ENCODE results near the gene FASTK.
A peak's percentile ranks its signal among the peaks of the same experiment; 100 is the strongest.

FASTK gene

GRCh38 chr7:151118108-151119054 is 37.8 kb upstream of the FASTK start:
- no peak for DNase-seq (ENCODE audit: low read depth, low spot score)

GRCh38 chr7:151117565-151117964 is 37.0 kb upstream of the FASTK start:
- no peak for DNase-seq (ENCODE audit: low read depth, low spot score)

DNA sequence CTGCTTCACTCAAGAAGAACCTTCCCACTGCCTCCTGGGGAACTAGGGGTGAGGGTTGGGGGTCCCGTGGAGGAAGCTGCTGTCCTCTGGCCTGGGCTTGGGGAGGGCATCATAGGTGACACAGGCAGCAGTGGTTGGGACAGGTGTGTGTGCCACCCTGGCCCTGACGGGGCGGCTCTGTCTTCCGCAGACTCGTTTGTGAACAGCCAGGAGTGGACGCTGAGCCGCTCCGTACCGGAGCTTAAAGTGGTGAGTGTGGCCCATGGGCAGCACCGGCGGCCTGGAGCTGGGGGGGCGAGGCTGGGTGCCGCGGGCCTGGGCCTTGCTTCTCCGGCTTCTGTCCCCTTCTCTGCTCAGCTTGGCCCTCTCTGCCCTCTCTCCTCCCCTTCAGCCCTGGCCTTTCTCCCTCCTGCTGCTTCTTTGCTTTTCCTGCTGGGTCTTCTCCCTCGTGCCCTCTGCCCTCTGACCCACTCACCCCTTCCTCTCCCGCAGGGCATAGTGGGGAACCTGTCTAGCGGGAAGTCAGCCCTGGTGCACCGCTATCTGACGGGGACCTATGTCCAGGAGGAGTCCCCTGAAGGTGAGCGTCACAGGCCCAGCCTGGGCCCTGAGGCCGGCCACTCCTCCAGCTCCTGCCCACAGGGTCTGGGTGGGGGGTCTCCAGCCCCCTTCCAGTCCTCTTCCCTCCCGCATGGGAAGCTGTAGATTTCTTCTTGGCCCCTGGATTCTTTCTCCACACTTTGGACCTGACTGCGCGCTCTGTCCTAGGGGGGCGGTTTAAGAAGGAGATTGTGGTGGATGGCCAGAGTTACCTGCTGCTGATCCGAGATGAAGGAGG is 36.2 kb upstream of the FASTK start:
- DNase-seq (ENCODE audit: low read depth, low spot score) = no peak

GRCh38 chr7:151115836-151116418 is 35.3 kb upstream of the FASTK start:
- DNase-seq (ENCODE audit: low read depth, low spot score) = no peak

DNA sequence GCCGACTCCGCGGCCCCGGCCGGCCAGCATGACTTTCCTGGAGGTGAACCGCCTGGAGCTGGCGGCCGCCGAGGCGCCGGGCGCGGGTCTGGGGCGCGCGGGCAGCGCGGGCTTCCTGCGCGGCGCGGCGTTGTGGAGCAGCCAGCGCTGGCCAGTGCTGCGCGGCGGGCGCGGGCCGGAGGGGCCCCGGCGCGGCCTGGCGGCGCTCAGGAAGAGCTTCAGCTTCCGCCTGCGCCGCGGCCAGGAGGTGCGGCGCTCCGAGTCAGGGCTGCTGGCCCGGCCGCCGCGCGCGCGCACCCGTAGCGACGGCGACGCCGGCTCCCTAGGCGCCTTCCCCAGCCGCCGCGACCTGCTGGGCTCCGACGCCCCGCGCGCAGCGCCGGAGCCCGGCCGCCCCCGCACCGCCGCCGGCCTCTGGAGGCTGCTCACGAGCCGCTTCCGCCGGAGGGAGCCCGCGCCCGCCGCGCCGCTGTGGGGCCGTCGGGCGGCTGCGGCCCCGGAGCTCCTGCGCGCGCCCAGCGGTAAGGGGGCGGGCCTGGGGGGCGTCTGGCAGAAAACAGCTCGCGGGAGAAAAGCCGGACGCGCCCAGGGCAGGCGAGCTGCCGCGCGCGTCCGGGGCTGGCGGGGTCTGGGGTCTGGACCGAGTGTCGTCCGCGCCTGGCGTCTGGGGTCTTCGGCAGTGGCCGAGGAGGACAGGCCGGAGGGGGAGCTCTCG is 34.7 kb upstream of the FASTK start:
- DNase-seq (ENCODE audit: low read depth, low spot score) = no peak

- no peak for DNase-seq (ENCODE audit: low read depth, low spot score)
Measured at GRCh38 chr7:151114151-151115090, 33.8 kb upstream of the FASTK start.

- no peak for DNase-seq (ENCODE audit: low read depth, low spot score)
Measured at GRCh38 chr7:151113344-151114150, 32.9 kb upstream of the FASTK start.

DNA sequence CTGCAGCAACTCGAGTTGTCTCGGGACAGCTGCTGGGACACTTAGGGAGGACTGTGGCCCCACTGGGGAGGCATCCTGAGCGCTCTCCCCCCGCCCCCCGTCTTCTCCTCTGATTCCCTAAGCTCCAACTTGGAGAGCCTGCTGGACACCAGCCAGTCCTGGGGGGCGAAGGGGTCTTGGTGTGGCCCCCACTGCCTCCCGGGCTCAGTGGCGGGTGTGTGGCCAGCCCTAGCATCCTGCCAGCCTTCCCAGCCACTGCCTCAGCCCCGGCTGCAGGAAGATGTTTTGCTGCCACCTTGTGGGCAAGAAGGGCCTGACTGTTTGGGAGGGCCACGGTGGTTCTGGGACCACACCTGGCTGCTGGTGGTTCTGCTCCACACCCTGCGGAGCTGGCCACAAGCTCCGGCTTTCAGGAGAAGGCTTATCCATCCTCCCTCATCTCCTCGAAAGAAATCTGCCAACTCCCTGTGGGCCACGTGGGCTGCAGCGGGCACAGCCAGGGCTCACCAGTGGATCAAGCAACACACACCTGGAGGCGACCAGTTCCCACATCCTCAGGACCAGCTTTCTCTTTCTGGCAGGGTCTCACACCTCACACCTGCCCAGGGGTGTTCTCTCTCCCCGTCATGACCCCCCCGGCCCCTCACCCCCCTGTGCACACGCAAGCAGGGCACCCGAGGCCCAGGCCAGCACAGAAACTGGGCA is 30.5 kb upstream of the FASTK start:
- no peak for DNase-seq (ENCODE audit: low read depth, low spot score)

- no peak for DNase-seq (ENCODE audit: low read depth, low spot score)
Measured at GRCh38 chr7:151110236-151110940, 29.8 kb upstream of the FASTK start.

GRCh38 chr7:151109094-151110048 is 28.8 kb upstream of the FASTK start:
- DNase-seq (ENCODE audit: low read depth, low spot score) = no peak

- DNase-seq (ENCODE audit: low read depth, low spot score) = no peak
Measured at GRCh38 chr7:151107882-151108281, 27.3 kb upstream of the FASTK start.

DNA sequence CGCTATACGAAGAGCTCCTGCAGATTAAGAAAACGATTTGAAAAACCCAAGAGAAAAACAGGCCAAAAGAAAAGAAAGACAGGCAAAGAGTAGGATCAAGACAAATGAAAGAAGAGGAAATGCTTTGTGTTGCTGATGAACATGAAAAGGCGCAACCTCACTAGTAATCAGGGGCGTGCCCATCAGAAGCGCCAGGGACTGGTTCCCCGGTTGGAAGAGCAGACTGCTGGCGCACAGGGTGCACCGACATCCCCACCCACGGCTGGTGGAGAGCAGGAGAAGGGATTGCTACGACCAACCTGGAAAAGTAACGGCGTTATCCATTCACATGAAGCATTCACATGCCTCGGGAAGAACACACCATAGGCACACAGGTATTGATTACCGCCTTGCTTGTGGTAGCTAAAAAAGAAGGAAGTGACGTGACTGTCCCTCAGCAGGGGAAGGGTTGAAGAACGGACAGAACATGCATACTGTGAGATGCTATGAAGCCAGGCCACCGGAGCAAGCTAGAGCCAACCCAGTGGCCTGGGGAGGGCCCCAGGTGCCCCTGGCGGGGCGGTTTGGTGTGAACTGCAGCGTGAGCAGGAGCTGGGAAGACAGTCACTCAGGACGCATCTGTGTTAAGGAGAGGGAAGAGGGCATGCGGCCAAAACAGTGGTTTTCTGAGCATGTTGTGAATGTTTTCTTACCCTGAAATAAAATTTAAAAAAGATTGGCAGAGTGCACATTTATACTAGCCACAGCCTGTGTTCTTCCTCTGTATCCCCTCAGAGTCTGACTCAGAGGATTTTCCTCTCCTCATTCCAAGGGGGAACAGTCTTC is 24.0 kb upstream of the FASTK start:
- peak; percentile 51 for DNase-seq (ENCODE audit: low read depth, low spot score)

GRCh38 chr7:151103973-151104372 is 23.4 kb upstream of the FASTK start:
- no peak for DNase-seq (ENCODE audit: low read depth, low spot score)

DNA sequence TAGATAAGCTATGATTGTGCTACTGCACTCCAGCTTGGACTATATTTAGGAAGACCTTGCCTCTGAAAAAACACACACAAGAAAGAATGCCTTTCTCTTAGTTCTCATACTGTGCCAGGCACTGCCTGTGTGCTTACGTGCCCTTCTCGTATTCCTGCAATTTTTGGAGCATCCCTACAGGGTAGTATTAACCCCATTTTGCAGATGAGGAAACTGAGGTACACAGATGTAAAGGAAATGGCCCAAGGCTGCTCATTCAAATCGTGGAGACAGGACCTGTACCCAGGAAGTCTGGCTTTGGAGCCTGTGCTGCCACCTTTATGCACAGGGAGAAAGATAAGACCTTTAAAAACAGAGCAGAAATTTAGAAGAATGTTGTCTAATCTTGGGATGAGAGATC is 22.4 kb upstream of the FASTK start:
- DNase-seq (ENCODE audit: low read depth, low spot score) = no peak

- no peak for DNase-seq (ENCODE audit: low read depth, low spot score)
Measured at GRCh38 chr7:151101621-151102396, 21.2 kb upstream of the FASTK start.
